PC-3 (cell line): ENCODE measurements around the gene ANKRD1. TPM values are rescaled to one million over a fixed set of nuclear protein-coding genes. Genes with fewer than 3 reads are reported as not detected.

ENCODE experiments used
- ATAC-seq: fragments of 200-7000 bp; cut with Tn5 transposase; 2 replicates; pipeline ENCODE4 v1.9.1; 2020; ENCODE audit warnings: mild to moderate bottlenecking, moderate library complexity
- BruUV-seq: library from RNA; stranded (reverse); fragments of 400-500 nt; replicated peaks from 2 replicates; lab custom pipeline; 2021; lab: Mats Ljungman, UMichigan
- CTCF ChIA-PET: fragments of 300-600 bp; sonication (Branson Sonifier 250); formaldehyde crosslinking; loops from one replicate; lab custom pipeline; 2022; ENCODE audit warnings: antibody characterized with exemption; lab: Charles Lee
- POLR2A ChIA-PET: fragments of 300-600 bp; sonication (Branson Sonifier 250); formaldehyde crosslinking; loops from one replicate; lab custom pipeline; 2022; ENCODE audit warnings: antibody characterized with exemption; ENCODE audit not compliant: unreplicated experiment; lab: Charles Lee
- DNase-seq: peaks from one replicate; pipeline ENCODE4 v3.0.0-alpha.2; 2015
- H2AFZ ChIP-seq: fragments of 300-600 bp; sonication (generic); 2 replicates; pipeline ENCODE4 v1.6.0; 2016; ENCODE audit warnings: antibody characterized with exemption, low read length
- H3F3A ChIP-seq: fragments of 300-600 bp; sonication (generic); one replicate; pipeline ENCODE4 v1.6.0; 2017; ENCODE audit warnings: antibody characterized with exemption, low read length, control low read depth, mild to moderate bottlenecking; ENCODE audit not compliant: unreplicated experiment
- H3K27ac ChIP-seq: fragments of 300-600 bp; sonication (generic); 2 replicates; pipeline ENCODE4 v1.5.1; 2016; ENCODE audit warnings: mild to moderate bottlenecking, low read length
- H3K27me3 ChIP-seq: fragments of 300-600 bp; sonication (generic); 2 replicates; pipeline ENCODE4 v1.6.1; 2016; ENCODE audit warnings: low read length, mixed read lengths
- H3K36me3 ChIP-seq: fragments of 300-600 bp; sonication (generic); 2 replicates; pipeline ENCODE4 v1.6.1; 2016; ENCODE audit warnings: low read depth, mixed run types, low read length, mixed read lengths
- H3K4me1 ChIP-seq: fragments of 300-600 bp; sonication (generic); 2 replicates; pipeline ENCODE4 v1.5.1; 2016; ENCODE audit warnings: low read length; ENCODE audit not compliant: insufficient read depth
- H3K4me2 ChIP-seq: fragments of 300-600 bp; sonication (generic); 2 replicates; pipeline ENCODE4 v1.6.0; 2016; ENCODE audit warnings: low read length
- H3K4me3 ChIP-seq: fragments of 300-600 bp; sonication (generic); 2 replicates; pipeline ENCODE4 v1.5.1; 2016; ENCODE audit warnings: mild to moderate bottlenecking, low read length, mixed read lengths
- H3K79me2 ChIP-seq: fragments of 300-600 bp; sonication (generic); 2 replicates; pipeline ENCODE4 v1.6.1; 2017; ENCODE audit warnings: low read length, mixed read lengths
- H3K9ac ChIP-seq: fragments of 300-600 bp; sonication (generic); 2 replicates; pipeline ENCODE4 v1.6.0; 2016; ENCODE audit warnings: mild to moderate bottlenecking, low read length
- H3K9me2 ChIP-seq: fragments of 300-600 bp; sonication (generic); replicated peaks from 2 replicates; pipeline ENCODE4 v1.6.1; 2016; ENCODE audit warnings: mixed run types, low read length, mixed read lengths
- H3K9me3 ChIP-seq: fragments of 300-600 bp; sonication (generic); 2 replicates; pipeline ENCODE4 v1.6.1; 2016; ENCODE audit warnings: low read length, mixed read lengths
- H4K20me1 ChIP-seq: fragments of 300-600 bp; sonication (generic); 2 replicates; pipeline ENCODE4 v1.6.1; 2016; ENCODE audit warnings: low read length, mixed read lengths
- EZH2 ChIP-seq: fragments of 300-600 bp; sonication (generic); IDR thresholded peaks from one replicate; pipeline ENCODE4 v1.6.1; 2017; ENCODE audit warnings: antibody characterized with exemption, mild to moderate bottlenecking, low read length; ENCODE audit not compliant: unreplicated experiment
- EZH2phosphoT487 ChIP-seq: fragments of 300-600 bp; sonication (generic); IDR thresholded peaks from 2 replicates; pipeline ENCODE4 v1.6.1; 2018; ENCODE audit warnings: mild to moderate bottlenecking, antibody characterized with exemption, low read length, borderline replicate concordance
- intact Hi-C: fragments of 100-400 bp; cut with micrococcal nuclease; formaldehyde crosslinking; loops from 2 replicates; pipeline ENCODE4 v1.9.0; 2023
- total RNA-seq: library from RNA; depleted of rRNA; stranded (reverse); fragments of >200 nt; gene quantifications from 2 replicates; pipeline ENCODE4 v1.2.3, GENCODE V29; 2014
- TF ChIP-seq, protein P1 (sequence below): fragments of 300-600 bp; sonication (generic); conservative IDR thresholded peaks from 2 replicates; pipeline ENCODE4 v1.5.1; 2017; ENCODE audit warnings: antibody characterized with exemption, low read depth, mild to moderate bottlenecking, low read length

ANKRD1 gene
- total RNA-seq, 1 experiment from 2014 or later = 2.8 TPM

DNA sequence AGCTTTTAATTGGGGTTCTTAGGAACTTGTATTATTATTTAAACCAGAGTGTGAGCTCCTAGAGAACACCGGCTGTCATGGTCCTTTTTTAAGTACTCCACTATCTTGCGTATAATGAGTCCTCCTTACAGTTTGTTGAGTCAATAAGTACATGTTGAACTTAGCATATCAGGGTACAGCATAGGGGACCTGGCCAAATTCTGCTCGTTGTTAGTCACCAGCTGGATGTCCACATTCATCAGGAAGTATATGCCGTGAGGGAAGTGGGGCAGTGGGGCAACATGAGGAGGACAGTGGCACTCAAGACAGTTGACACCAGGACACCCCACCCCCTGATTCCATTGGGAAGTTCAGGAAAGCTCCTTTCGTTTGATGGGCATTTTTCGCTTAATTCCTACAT, 32.5 kb downstream of the ANKRD1 start:
- ChIA-PET POLR2A (no interaction called here), CTCF (no interaction called here)
- ATAC-seq = peak; percentile 8; the same call in 1 of the 2 replicates
- intact Hi-C loops = loop anchor here (5.0 kb wide), 1 partner anchor 274 kb away; no protein-coding TSS in a partner anchor
- Histone ChIP-seq H3K36me3 (peaks cover 21% of the 10 kb centered on the region), H3K4me2 (peak overlapping the region; percentile 23; the same call in 1 of the 2 replicates), H3K4me3 (no peak overlapping the region), H3K79me2 (no peaks in the 10 kb centered on the region), H3K9ac (0 out of 2 replicates have a peak overlapping the region, but pooled peaks have one; percentile 7), H3K27ac (peak overlapping the region; percentile 70), H3K27me3 (no peaks in the 10 kb centered on the region), H3K9me3 (no peaks in the 10 kb centered on the region), H3K9me2 (no peaks in the 10 kb centered on the region), H4K20me1 (0 out of 2 replicates have a peak, but pooled peaks cover 5% of the 10 kb centered on the region), H2AFZ (no peak overlapping the region), H3K4me1 (peaks cover 56% of the 10 kb centered on the region), H3F3A (no peaks in the 10 kb centered on the region)
- no TSS peak for BruUV-seq
- peak; percentile 13 for DNase-seq
- TF ChIP-seq, protein P1, sequence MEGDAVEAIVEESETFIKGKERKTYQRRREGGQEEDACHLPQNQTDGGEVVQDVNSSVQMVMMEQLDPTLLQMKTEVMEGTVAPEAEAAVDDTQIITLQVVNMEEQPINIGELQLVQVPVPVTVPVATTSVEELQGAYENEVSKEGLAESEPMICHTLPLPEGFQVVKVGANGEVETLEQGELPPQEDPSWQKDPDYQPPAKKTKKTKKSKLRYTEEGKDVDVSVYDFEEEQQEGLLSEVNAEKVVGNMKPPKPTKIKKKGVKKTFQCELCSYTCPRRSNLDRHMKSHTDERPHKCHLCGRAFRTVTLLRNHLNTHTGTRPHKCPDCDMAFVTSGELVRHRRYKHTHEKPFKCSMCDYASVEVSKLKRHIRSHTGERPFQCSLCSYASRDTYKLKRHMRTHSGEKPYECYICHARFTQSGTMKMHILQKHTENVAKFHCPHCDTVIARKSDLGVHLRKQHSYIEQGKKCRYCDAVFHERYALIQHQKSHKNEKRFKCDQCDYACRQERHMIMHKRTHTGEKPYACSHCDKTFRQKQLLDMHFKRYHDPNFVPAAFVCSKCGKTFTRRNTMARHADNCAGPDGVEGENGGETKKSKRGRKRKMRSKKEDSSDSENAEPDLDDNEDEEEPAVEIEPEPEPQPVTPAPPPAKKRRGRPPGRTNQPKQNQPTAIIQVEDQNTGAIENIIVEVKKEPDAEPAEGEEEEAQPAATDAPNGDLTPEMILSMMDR = no peak
- TF ChIP-seq EZH2 = no peak

DNA sequence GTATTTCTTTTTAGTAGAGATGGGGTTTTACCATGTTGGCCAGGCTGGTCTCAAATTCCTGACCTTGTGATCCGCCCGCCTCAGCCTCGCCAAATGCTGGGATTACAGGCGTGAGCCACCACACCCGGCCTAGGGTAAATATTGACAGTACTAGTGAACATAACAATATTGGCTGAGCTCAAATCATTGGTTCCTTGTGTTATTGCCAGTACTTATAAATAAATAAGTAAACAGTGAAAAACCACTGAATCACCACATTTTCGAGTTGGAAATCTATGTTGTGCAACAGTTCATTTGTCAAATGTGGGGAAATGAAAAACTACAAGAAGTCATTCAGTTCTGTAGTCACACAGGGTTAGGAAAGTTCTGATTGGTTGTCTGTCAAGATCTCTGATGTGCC, 33.3 kb downstream of the ANKRD1 start:
- Histone ChIP-seq H3K27ac (peak overlapping the region; percentile 70), H3K79me2 (no peaks in the 10 kb centered on the region), H3F3A (no peaks in the 10 kb centered on the region), H3K27me3 (no peaks in the 10 kb centered on the region), H2AFZ (no peak overlapping the region), H3K4me3 (no peak overlapping the region), H3K9ac (no peak overlapping the region), H3K9me2 (no peaks in the 10 kb centered on the region), H4K20me1 (0 out of 2 replicates have a peak, but pooled peaks cover 5% of the 10 kb centered on the region), H3K4me2 (peak overlapping the region; percentile 23; the same call in 1 of the 2 replicates), H3K9me3 (no peaks in the 10 kb centered on the region), H3K4me1 (peaks cover 56% of the 10 kb centered on the region), H3K36me3 (peaks cover 21% of the 10 kb centered on the region)
- intact Hi-C loops = loop anchor here (1.0 to 5.0 kb wide), 2 partner anchors 23 to 275 kb away; no protein-coding TSS in a partner anchor
- no TSS peak for BruUV-seq
- TF ChIP-seq EZH2 (no peak), EZH2phosphoT487 (no peak)
- ChIA-PET CTCF (no interaction called here), POLR2A (no interaction called here)
- ATAC-seq (peak; percentile 65), DNase-seq (peak; percentile 78)

DNA sequence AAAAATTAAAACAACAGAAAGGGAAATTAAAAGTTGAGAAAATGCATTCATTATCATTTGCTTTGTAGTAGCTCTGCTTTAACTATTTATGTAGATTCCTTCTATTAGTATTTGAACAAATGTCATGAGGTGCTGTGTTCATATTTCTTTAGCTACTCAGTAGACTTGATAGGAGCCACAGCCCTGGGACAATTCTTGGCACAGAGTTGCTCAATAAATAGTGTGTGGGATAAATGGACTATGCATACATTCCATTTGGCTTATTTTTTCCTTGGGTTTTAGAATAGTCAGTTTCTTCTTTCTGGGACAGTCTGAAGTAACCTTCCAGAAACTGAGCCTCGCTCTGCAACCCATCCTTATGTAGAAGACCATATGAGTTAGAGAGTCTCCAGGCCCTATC, 35.7 kb downstream of the ANKRD1 start:
- intact Hi-C loops = loop anchor here (2.0 to 5.0 kb wide), 2 partner anchors 46 to 277 kb away; no protein-coding TSS in a partner anchor
- ChIA-PET POLR2A (interaction anchor here (0.7 kb wide), 1 partner anchor 17 kb away, joined by 3 read pairs; no protein-coding TSS in a partner anchor), CTCF (interaction anchor here (0.6 kb wide), 1 partner anchor 13 kb away, joined by 4 read pairs; the partner anchor contains the start of gene RPP30)
- no peaks in the 10 kb centered on the region for H3F3A ChIP-seq
- H4K20me1 ChIP-seq = 0 out of 2 replicates have a peak, but pooled peaks cover 5% of the 10 kb centered on the region
- H3K4me2 ChIP-seq = peak overlapping the region; percentile 44
- H3K9me2 ChIP-seq = no peaks in the 10 kb centered on the region
- H3K36me3 ChIP-seq = peaks cover 20% of the 10 kb centered on the region
- H2AFZ ChIP-seq = no peak overlapping the region
- H3K9me3 ChIP-seq = no peaks in the 10 kb centered on the region
- H3K27me3 ChIP-seq = no peaks in the 10 kb centered on the region
- DNase-seq = peak; percentile 63
- no peaks in the 10 kb centered on the region for H3K79me2 ChIP-seq
- no peak overlapping the region; the same call in 1 of the 2 replicates for H3K9ac ChIP-seq
- H3K27ac ChIP-seq = peak overlapping the region; percentile 71
- H3K4me3 ChIP-seq = peak overlapping the region; percentile 7; the same call in 1 of the 2 replicates
- TF ChIP-seq EZH2phosphoT487 = no peak
- TF ChIP-seq EZH2 = no peak
- TF ChIP-seq, protein P1 = no peak
- peak; percentile 58 for ATAC-seq
- H3K4me1 ChIP-seq = peaks cover 50% of the 10 kb centered on the region
- no TSS peak for BruUV-seq
